T-helper 1 cell treated with Interleukin-12 subunit alpha and Interleukin-12 subunit beta and Interleukin-4 antibody, amounts not matched to agents 30 μg/mL and 1 μg/mL, for 36 hours (primary cell): ENCODE data around the gene PRSS21.
A peak's percentile ranks its signal among the peaks of the same experiment; 100 is the strongest.

Experiments used
- H3K27ac Mint-ChIP-seq: one replicate; pipeline ENCODE4 v1.8.0; 2021; ENCODE audit warnings: mild to moderate bottlenecking, mixed read lengths
- H3K27me3 Mint-ChIP-seq: one replicate; pipeline ENCODE4 v1.8.0; 2021; ENCODE audit warnings: low read depth, mixed read lengths
- H3K36me3 Mint-ChIP-seq: one replicate; pipeline ENCODE4 v1.8.0; 2021; ENCODE audit warnings: low read depth, mixed read lengths
- H3K4me1 Mint-ChIP-seq: one replicate; pipeline ENCODE4 v1.8.0; 2021; ENCODE audit warnings: low read depth, mixed read lengths
- H3K4me3 Mint-ChIP-seq: one replicate; pipeline ENCODE4 v1.8.0; 2021; ENCODE audit warnings: mild to moderate bottlenecking, moderate library complexity, mixed read lengths
- H3K9me3 Mint-ChIP-seq: one replicate; pipeline ENCODE4 v1.8.0; 2021; ENCODE audit warnings: mixed read lengths

The PRSS21 gene

GRCh38 chr16:2816751-2817339 is at the start of gene PRSS21:
Gene PRSS21 (plus strand): TSS chr16:2817237. CDS start chr16:2817269, 32 bp downstream.
- Mint-ChIP-seq H3K27me3 (no peaks in the 10 kb centered on the region), H3K4me1 (no peaks in the 10 kb centered on the region), H3K27ac (no peak within 1 kb of the TSS), H3K36me3 (no peaks in the 10 kb centered on the region), H3K4me3 (no peak within 1 kb of the TSS), H3K9me3 (no peaks in the 10 kb centered on the region)

- Mint-ChIP-seq H3K36me3 (peaks cover 71% of the 10 kb centered on the region), H3K27me3 (no peaks in the 10 kb centered on the region), H3K27ac (no peak overlapping the region), H3K4me3 (no peak overlapping the region), H3K4me1 (peaks cover 10% of the 10 kb centered on the region), H3K9me3 (no peaks in the 10 kb centered on the region)
Measured at GRCh38 chr16:2767891-2768290, 49.1 kb upstream of the PRSS21 start.

DNA sequence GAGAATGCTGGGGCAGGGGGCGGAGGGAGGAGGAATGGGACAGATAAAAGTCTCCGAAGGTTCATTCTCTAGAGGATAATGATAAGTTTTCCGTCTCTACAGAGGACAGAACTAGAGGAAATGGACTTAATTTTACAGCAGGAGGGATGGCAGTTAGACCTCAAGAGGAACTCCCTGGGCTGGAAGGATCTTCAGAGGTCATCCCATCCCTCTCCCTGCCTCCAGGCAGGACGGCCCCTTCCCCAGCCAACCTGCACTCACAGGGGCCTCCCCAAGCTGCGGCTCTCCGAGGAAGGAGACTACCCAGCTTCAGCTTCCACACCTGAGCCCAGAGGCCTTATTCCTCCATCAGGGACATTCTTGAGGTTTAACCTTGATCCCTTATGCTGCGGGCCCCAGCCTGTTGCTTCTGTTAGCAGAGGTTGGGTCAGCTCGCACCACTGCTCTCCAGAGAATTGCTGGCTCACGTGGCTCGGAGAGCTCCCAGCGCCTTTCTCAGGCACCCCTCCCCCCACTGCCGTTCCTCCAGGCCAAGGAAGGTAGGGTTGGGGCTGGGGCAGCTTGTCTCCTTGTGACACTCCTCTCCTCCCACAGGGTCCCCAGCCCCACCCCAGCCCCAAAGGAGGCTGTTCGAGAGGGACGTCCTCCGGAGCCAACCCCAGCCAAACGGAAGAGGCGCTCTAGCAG is 48.5 kb upstream of the PRSS21 start:
- Mint-ChIP-seq H3K4me1 (peaks cover 10% of the 10 kb centered on the region), H3K27ac (no peak overlapping the region), H3K9me3 (no peaks in the 10 kb centered on the region), H3K36me3 (peaks cover 66% of the 10 kb centered on the region), H3K27me3 (no peaks in the 10 kb centered on the region), H3K4me3 (no peak overlapping the region)

DNA sequence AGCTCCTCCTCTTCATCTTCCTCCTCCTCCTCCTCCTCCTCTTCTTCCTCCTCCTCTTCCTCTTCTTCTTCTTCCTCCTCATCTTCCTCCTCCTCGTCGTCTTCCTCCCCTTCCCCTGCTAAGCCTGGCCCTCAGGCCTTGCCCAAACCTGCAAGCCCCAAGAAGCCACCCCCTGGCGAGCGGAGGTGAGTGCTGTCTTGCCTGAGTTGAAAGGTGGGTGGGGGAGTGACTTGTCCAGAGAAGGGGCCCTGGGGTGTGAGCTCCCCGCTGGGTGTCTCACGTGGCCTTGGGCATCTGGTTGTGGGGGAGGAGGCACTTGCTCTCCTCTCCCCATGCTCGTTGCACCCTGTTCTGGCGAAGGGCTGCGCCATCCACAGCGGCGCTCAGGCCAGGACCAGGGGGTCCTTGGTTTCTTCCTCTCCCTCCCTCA is 47.9 kb upstream of the PRSS21 start:
- H3K9me3 Mint-ChIP-seq, result no peaks in the 10 kb centered on the region
- H3K4me1 Mint-ChIP-seq, result peaks cover 10% of the 10 kb centered on the region
- H3K27ac Mint-ChIP-seq, result no peak overlapping the region
- peaks cover 60% of the 10 kb centered on the region for H3K36me3 Mint-ChIP-seq
- H3K4me3 Mint-ChIP-seq, result no peak overlapping the region
- H3K27me3 Mint-ChIP-seq, result no peaks in the 10 kb centered on the region

DNA sequence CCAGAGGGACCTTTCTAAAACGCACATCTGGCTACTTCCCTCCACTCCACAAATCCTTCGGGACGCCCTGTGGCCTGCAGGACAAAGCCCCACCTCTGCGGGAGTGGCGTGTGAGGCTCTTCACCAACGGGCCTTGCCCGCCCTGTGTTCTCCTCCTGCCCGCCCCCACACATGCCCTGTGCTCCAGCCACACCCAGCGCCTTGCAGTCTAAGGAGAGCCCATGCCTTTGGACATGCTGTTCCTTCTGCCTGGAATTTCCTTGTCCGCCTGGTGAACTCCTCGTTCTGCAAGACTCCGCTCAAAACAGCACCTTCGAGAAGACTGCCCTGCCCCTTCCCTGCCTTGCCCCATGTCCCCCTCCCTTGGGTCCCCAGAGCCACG is 47.4 kb upstream of the PRSS21 start:
- Mint-ChIP-seq H3K27ac (no peak overlapping the region), H3K9me3 (no peaks in the 10 kb centered on the region), H3K27me3 (no peaks in the 10 kb centered on the region), H3K36me3 (peaks cover 61% of the 10 kb centered on the region), H3K4me3 (no peak overlapping the region), H3K4me1 (peaks cover 10% of the 10 kb centered on the region)

DNA sequence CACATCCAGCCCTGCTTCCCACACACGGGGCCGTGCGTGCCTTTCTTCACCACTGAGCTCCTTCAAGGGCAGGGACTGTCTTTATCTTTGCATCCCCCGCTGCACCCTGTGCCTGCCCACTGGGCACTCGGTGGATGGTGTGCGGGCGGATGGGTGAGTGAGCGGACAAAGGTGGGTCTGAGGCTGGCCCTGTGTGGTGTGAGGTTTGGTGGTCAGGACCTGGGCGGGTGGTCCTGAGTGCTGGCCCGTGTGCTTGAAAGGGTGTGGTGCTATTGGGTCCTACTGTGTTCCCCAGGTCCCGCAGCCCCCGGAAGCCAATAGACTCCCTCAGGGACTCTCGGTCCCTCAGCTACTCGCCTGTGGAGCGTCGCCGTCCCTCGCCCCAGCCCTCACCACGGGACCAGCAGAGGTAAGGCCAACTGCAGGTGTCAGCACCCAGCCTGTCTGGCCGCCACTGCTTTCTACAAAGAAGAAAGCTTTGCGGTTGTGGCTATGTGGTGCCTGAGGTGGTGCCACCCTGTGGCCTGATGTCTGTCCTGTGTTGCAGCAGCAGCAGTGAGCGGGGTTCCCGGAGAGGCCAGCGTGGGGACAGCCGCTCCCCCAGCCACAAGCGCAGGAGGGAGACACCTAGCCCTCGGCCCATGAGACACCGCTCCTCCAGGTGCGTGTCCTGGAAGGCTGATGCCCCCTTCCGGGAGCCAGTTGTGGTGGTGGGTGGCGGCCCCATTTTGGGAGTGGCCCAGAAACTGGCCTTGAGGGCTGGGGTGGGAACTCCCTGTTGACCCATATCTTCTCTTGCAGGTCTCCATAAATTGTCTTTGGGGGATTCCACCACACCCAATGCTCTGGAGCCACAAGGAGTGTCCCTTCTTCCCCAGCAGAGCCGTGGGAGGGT is 46.7 kb upstream of the PRSS21 start:
- H3K27me3 Mint-ChIP-seq, result no peaks in the 10 kb centered on the region
- peaks cover 10% of the 10 kb centered on the region for H3K4me1 Mint-ChIP-seq
- H3K27ac Mint-ChIP-seq, result no peak overlapping the region
- no peak overlapping the region for H3K4me3 Mint-ChIP-seq
- no peaks in the 10 kb centered on the region for H3K9me3 Mint-ChIP-seq
- peaks cover 57% of the 10 kb centered on the region for H3K36me3 Mint-ChIP-seq

- Mint-ChIP-seq H3K9me3 (no peaks in the 10 kb centered on the region), H3K27me3 (no peaks in the 10 kb centered on the region), H3K36me3 (peaks cover 42% of the 10 kb centered on the region), H3K4me1 (peaks cover 16% of the 10 kb centered on the region), H3K4me3 (no peak overlapping the region), H3K27ac (no peak overlapping the region)
Measured at GRCh38 chr16:2771496-2772402, 45.3 kb upstream of the PRSS21 start.

GRCh38 chr16:2773188-2773968 is 43.7 kb upstream of the PRSS21 start:
- H3K27ac Mint-ChIP-seq, result no peak overlapping the region
- peaks cover 21% of the 10 kb centered on the region for H3K4me1 Mint-ChIP-seq
- no peaks in the 10 kb centered on the region for H3K27me3 Mint-ChIP-seq
- no peaks in the 10 kb centered on the region for H3K9me3 Mint-ChIP-seq
- no peak overlapping the region for H3K4me3 Mint-ChIP-seq
- peaks cover 32% of the 10 kb centered on the region for H3K36me3 Mint-ChIP-seq

DNA sequence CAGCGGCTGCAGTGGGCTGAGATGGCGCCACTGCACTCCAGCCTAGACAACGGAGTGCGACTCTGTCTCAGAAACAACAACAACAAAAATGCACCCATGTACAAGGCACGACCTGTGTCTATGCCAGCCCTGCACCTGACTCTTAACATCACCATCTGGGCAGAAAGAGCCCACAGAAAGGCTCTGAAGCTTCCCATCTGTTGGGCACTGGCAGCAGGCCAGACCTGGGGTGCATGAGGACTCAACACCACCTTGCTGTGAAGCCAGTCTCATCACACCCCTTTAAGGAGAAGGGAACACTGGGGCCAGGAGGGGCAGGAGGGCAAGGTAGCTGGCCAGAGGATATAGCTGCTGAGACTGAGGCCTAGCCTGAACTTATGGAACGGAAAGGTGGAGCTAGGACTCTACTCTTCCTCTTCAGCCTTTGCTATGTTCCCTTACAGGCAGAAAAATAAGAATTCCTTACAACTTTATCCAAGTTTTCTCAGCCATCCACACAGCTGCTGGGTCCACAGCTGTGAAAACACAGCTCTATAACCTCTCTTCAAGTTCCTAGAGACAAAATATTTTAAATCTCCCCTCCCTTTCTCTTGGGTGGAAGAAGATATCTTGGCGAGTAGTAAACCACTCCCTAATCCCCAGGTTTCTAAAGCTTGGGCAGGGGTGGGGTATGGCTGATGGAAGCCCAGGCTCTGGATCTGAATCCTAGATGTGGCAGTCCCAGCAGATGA is 42.7 kb upstream of the PRSS21 start:
- Mint-ChIP-seq H3K27ac (no peak overlapping the region), H3K36me3 (peaks cover 27% of the 10 kb centered on the region), H3K9me3 (no peaks in the 10 kb centered on the region), H3K4me3 (no peak overlapping the region), H3K4me1 (peaks cover 23% of the 10 kb centered on the region), H3K27me3 (no peaks in the 10 kb centered on the region)

DNA sequence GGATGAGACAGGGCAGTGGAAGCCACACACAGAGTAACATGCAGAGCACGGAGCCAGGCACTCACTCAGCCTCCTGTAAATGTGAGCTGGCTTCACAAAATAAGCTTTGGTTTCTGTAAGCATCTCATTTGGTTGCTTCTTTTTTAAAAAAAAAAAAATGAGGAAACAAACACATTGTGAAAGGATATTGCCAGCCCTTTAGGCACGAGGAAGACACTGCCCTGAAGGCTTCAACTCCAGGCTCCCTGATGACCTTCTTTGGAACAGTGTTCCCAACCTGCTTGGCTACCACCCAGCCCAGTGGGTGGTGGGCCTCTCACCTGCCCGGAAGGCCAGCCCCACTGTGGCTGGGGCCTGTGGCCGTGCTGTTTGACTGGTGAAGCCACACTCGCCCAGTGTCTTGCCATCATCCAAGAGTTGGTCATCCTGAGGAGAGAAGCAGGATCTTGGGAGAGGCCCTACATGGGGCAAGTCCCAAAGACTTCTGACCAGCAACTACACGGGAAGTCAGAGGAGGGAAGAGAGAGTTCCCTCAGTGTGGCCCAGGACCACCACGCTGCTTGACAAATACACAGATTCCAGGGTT is 41.8 kb upstream of the PRSS21 start:
- Mint-ChIP-seq H3K27ac (no peak overlapping the region), H3K4me3 (peak overlapping the region; percentile 95), H3K4me1 (peaks cover 19% of the 10 kb centered on the region), H3K36me3 (peaks cover 20% of the 10 kb centered on the region), H3K27me3 (no peaks in the 10 kb centered on the region), H3K9me3 (no peaks in the 10 kb centered on the region)

- Mint-ChIP-seq H3K27ac (peak overlapping the region; percentile 93), H3K4me1 (peaks cover 19% of the 10 kb centered on the region), H3K4me3 (peak overlapping the region; percentile 95), H3K27me3 (no peaks in the 10 kb centered on the region), H3K9me3 (no peaks in the 10 kb centered on the region), H3K36me3 (peaks cover 20% of the 10 kb centered on the region)
Measured at GRCh38 chr16:2775765-2776499, 41.1 kb upstream of the PRSS21 start.

DNA sequence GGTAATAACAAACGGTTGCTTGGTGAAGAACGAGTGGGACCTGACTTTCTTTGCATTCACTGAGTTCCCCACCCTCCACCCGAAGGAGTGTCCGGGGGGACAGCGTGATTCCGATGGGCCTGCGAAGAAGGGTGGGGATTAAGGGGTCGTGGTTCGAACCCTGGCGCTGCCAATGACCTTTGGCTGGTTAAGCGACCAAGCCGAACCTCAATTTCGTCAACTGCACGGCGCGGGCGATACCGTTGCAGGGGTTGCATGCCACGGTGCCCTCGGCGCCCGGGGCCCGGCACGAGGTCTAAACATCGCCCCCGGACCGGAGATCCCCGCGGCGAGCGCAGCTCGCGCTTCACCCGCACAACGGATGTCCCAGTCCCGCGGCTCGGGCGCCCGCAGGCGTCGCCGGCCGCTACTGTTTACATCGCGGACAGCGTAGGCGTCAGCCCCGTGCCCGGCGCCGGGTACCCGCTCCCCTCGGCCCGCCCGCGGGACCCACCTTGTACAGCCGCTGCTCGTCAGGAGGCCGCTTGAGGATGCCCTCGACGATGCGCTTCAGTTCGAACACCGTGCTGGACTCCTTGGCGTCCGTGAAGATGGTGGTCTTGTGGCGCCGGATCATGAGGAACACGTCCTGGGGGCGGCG is 40.4 kb upstream of the PRSS21 start:
- H3K27ac Mint-ChIP-seq, result peak overlapping the region; percentile 93
- H3K9me3 Mint-ChIP-seq, result no peaks in the 10 kb centered on the region
- H3K4me1 Mint-ChIP-seq, result peaks cover 19% of the 10 kb centered on the region
- peak overlapping the region; percentile 95 for H3K4me3 Mint-ChIP-seq
- H3K36me3 Mint-ChIP-seq, result peaks cover 17% of the 10 kb centered on the region
- H3K27me3 Mint-ChIP-seq, result no peaks in the 10 kb centered on the region
